SW480 (cell line): ENCODE data around the gene PRR36.
"Not testable (repeated sequence)": the region's sequence is repeated elsewhere in the genome, so short reads cannot be mapped to it uniquely, and the experiment has no call there.

Experiments used
- DNase-seq: peaks from one replicate; pipeline ENCODE4 v3.0.0-alpha.2; 2016; ENCODE audit warnings: low spot score

PRR36 gene

GRCh38 chr19:7874076-7874896, at the start of gene PRR36:
Gene PRR36, minus strand, starts transcription at chr19:7874390. Its CDS starts 701 bp downstream, at chr19:7873689.
- DNase-seq = peak; percentile 71

GRCh38 chr19:7923295-7924191, 49.4 kb upstream of the PRR36 start:
- no peak for DNase-seq

GRCh38 chr19:7922836-7923195, 48.6 kb upstream of the PRR36 start:
- no peak for DNase-seq

- no peak for DNase-seq
Measured at GRCh38 chr19:7921967-7922835, 48.0 kb upstream of the PRR36 start.

- no peak for DNase-seq
Measured at GRCh38 chr19:7921302-7921966, 47.2 kb upstream of the PRR36 start.

GRCh38 chr19:7920519-7921301, 46.5 kb upstream of the PRR36 start:
- DNase-seq = peak; percentile 95

- DNase-seq = peak; percentile 93
Measured at GRCh38 chr19:7919610-7920518, 45.7 kb upstream of the PRR36 start, which contains the start of gene SNAPC2. Gene SNAPC2, plus strand, starts transcription at chr19:7920338. Its CDS starts 29 bp downstream, at chr19:7920367.

- DNase-seq = no peak
Measured at GRCh38 chr19:7918615-7919421, 44.6 kb upstream of the PRR36 start.

GRCh38 chr19:7918062-7918614, 43.9 kb upstream of the PRR36 start:
- not testable (repeated sequence) for DNase-seq

- DNase-seq = peak; percentile 68
Measured at GRCh38 chr19:7917267-7918061, 43.3 kb upstream of the PRR36 start.

- peak; percentile 34 for DNase-seq
Measured at GRCh38 chr19:7916955-7917266, 42.7 kb upstream of the PRR36 start.

- peak; percentile 46 for DNase-seq
Measured at GRCh38 chr19:7916103-7916954, 42.1 kb upstream of the PRR36 start.

- DNase-seq = no peak
Measured at GRCh38 chr19:7915250-7916102, 41.3 kb upstream of the PRR36 start.

GRCh38 chr19:7914598-7915045, 40.4 kb upstream of the PRR36 start, which contains the start of gene TGFBR3L:
Gene TGFBR3L, plus strand, starts transcription at chr19:7914830.
- DNase-seq = no peak

- DNase-seq = no peak
Measured at GRCh38 chr19:7914099-7914498, 39.9 kb upstream of the PRR36 start.
